Measurements from ENCODE around the gene AUTS2. TPM values are rescaled to one million over a fixed set of nuclear protein-coding genes. Genes with fewer than 3 reads are reported as not detected.

AUTS2 gene
- total RNA-seq, 1 experiment from 2014 or later: 4.2 TPM

- no peak for DNase-seq (ENCODE audit: low spot score)
Observed at GRCh38 chr7:69967689-69968450, 369.6 kb downstream of the AUTS2 start.

GRCh38 chr7:69968969-69969556 lies 370.8 kb downstream of the AUTS2 start:
- DNase-seq (ENCODE audit: low spot score): no peak

GRCh38 chr7:69981646-69982045 lies 383.4 kb downstream of the AUTS2 start:
- DNase-seq (ENCODE audit: low spot score): no peak

- DNase-seq (ENCODE audit: low spot score): no peak
Observed at GRCh38 chr7:69982197-69982596, 383.9 kb downstream of the AUTS2 start.

- no peak for DNase-seq (ENCODE audit: low spot score)
Observed at GRCh38 chr7:69989551-69989950, 391.3 kb downstream of the AUTS2 start.

GRCh38 chr7:69992938-69993337 lies 394.7 kb downstream of the AUTS2 start:
- DNase-seq (ENCODE audit: low spot score): no peak

GRCh38 chr7:69994218-69994617 lies 395.9 kb downstream of the AUTS2 start:
- no peak for DNase-seq (ENCODE audit: low spot score)

GRCh38 chr7:69994886-69995542 lies 396.7 kb downstream of the AUTS2 start:
- no peak for DNase-seq (ENCODE audit: low spot score)

GRCh38 chr7:69996121-69996520 lies 397.8 kb downstream of the AUTS2 start:
- DNase-seq (ENCODE audit: low spot score): no peak

- no peak for DNase-seq (ENCODE audit: low spot score)
Observed at GRCh38 chr7:70000737-70001348, 402.6 kb downstream of the AUTS2 start.

- no peak for DNase-seq (ENCODE audit: low spot score)
Observed at GRCh38 chr7:70005480-70005879, 407.2 kb downstream of the AUTS2 start.

- DNase-seq (ENCODE audit: low spot score): no peak
Observed at GRCh38 chr7:70005891-70006260, 407.6 kb downstream of the AUTS2 start.

GRCh38 chr7:70006261-70006920 lies 408.1 kb downstream of the AUTS2 start:
- no peak for DNase-seq (ENCODE audit: low spot score)

- no peak for DNase-seq (ENCODE audit: low spot score)
Observed at GRCh38 chr7:70008466-70008865, 410.2 kb downstream of the AUTS2 start.

- no peak for DNase-seq (ENCODE audit: low spot score)
Observed at GRCh38 chr7:70014472-70015177, 416.4 kb downstream of the AUTS2 start.

GRCh38 chr7:70015353-70015752 lies 417.1 kb downstream of the AUTS2 start:
- no peak for DNase-seq (ENCODE audit: low spot score)

- DNase-seq (ENCODE audit: low spot score): no peak
Observed at GRCh38 chr7:70016044-70016770, 417.9 kb downstream of the AUTS2 start.

- DNase-seq (ENCODE audit: low spot score): no peak
Observed at GRCh38 chr7:70017357-70017756, 419.1 kb downstream of the AUTS2 start.

GRCh38 chr7:70018700-70019099 lies 420.4 kb downstream of the AUTS2 start:
- DNase-seq (ENCODE audit: low spot score): no peak

GRCh38 chr7:70027867-70028266 lies 429.6 kb downstream of the AUTS2 start:
- no peak for DNase-seq (ENCODE audit: low spot score)

- no peak for DNase-seq (ENCODE audit: low spot score)
Observed at GRCh38 chr7:70028620-70029019, 430.3 kb downstream of the AUTS2 start.
